Epithelial cell of proximal tubule (primary cell): ENCODE results near the gene LBX1. TPM values are rescaled to one million over a fixed set of nuclear protein-coding genes. Genes with fewer than 3 reads are reported as not detected.

Experiments
- DNase-seq: peaks from one replicate; pipeline ENCODE4 v3.0.0-alpha.2; 2011; ENCODE audit warnings: low read depth
- H3K4me3 ChIP-seq: 2 replicates; pipeline ENCODE4 v1.5.1; 2011; ENCODE audit warnings: low read depth, mild to moderate bottlenecking, low read length
- total RNA-seq: library from RNA; depleted of rRNA; stranded (reverse); fragments of >200 nt; gene quantifications from 2 replicates; pipeline ENCODE4 v1.2.3, GENCODE V29; 2015
- TF ChIP-seq, protein P1 (sequence below): conservative IDR thresholded peaks from 2 replicates; pipeline ENCODE4 v1.5.1; 2012; ENCODE audit warnings: low read depth, mild to moderate bottlenecking, low read length

The LBX1 gene
- total RNA-seq, 1 donor from 2014 or later = not detected

DNA sequence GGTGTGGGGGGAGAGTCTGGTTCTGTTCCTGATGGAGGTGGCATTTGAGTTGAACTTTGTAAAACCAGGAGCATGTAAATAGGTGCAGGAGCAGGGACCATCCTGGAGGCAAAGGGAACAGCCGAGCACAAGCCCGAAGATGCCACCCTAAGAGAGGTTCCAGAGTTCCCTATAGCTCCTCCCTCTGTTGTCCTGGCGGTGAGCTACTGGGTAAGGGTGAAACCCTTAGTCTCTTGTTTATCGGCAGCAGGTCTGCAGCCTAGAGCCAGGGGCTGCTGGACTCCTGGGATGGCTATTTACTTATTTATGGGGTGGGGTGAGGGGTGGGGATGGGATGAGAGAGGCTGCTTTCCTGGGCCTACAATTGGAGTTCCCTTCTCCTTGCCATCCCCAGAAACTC is 6.5 kb upstream of the LBX1 start:
- H3K4me3 ChIP-seq = no peak overlapping the region
- DNase-seq = no peak
- TF ChIP-seq, protein P1, sequence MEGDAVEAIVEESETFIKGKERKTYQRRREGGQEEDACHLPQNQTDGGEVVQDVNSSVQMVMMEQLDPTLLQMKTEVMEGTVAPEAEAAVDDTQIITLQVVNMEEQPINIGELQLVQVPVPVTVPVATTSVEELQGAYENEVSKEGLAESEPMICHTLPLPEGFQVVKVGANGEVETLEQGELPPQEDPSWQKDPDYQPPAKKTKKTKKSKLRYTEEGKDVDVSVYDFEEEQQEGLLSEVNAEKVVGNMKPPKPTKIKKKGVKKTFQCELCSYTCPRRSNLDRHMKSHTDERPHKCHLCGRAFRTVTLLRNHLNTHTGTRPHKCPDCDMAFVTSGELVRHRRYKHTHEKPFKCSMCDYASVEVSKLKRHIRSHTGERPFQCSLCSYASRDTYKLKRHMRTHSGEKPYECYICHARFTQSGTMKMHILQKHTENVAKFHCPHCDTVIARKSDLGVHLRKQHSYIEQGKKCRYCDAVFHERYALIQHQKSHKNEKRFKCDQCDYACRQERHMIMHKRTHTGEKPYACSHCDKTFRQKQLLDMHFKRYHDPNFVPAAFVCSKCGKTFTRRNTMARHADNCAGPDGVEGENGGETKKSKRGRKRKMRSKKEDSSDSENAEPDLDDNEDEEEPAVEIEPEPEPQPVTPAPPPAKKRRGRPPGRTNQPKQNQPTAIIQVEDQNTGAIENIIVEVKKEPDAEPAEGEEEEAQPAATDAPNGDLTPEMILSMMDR = no peak

DNA sequence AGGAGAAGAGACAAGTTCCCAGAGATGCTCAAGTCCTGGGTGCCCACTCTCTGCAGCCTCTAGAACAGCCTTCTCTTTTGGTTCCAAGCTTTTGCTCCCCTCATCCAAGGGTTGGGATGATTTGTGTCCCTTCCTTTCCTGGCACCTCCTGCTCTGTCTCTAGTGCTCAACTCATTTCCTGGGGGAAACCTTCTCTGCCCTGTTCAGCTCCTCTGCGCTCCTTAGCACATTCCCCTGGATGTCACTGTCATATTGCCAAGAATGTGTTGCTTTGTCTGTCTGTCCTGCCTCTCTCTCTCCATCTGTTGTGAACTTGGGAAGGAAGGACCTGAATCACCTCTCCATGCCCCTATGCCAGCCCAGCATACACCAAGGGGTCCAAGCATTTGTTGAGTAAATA is 5.1 kb upstream of the LBX1 start:
- DNase-seq = no peak
- H3K4me3 ChIP-seq = no peak overlapping the region
- TF ChIP-seq, protein P1 = no peak

DNA sequence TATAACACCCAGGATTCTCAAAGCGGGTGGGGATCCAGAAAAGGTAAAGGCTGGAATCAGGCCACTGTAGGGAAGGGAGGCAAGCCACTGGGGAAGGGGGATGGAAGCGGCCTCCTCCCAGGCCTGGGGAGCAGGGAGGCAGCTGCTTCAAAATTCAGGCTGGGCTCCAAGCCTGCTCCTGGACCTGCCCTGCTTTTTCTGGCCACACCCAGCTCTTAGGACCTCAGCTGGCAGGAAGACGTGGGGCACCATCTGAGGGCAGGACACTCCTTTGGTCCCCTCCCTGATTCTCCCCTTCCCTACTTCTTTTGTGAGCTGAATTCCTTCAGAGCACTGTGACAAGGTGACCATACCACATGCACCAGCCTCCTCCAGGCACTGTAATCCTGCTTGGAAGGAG is 4.6 kb upstream of the LBX1 start:
- no peak for DNase-seq
- no peak overlapping the region for H3K4me3 ChIP-seq
- TF ChIP-seq, protein P1 = no peak

DNA sequence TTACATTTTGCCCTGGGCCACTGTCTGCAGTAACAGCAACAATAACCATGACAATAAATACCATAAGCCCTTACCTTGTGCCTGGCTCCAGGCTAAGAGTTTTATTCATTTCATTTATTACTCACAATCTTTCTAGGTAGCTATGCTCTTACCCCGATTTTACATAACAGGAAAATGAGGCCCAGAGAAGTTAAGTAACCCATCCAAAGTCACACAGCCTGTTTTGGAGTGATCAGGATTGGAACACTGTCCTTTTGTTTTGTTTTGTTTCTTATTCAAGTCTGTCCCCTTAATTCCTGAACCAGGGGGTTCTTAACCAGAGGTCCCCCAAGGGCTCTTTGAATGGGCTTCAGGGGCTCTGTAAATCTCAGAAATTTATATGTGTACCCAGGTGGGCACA is 4.2 kb upstream of the LBX1 start:
- DNase-seq = no peak
- TF ChIP-seq, protein P1 = no peak

DNA sequence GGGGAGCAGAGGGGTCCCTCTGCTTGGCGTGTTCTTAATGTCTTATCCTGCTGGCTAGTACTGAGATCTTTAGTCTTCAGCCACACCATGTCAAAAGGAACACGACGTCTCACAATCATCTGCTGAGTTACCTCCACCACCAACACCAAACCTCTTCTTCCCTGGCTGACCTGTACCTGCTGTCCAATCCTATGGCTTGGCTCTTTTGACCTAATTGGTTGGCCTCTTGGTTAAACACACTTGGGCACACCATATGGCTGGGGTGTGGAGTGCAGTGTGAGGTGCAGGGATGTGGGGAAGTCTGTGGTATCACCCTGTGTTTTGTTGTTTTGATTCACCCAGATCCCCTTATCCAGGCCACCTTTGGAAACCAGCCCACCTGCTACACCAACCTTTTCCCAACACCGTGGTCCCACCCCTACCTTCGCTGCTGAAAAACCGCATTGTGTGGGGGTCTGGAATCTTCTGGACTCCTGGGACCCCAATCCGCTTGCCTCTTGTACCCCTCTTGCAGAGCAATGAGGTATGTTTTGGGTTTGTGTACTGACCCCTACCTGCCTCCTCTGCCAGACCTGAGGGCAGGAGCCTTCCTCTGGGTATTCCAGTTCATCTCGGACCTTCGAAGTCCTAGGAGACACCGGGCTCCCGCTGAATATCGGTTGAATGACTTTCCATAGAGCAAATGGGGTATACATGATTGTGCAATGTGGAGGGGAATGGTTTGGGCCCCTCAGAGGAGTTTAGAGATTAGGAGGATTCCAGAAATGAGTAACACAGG is 2.8 kb upstream of the LBX1 start:
- no peak for DNase-seq
- no peak overlapping the region for H3K4me3 ChIP-seq
- TF ChIP-seq, protein P1 = no peak

More for the DNA sequence above, 4.2 kb upstream of the LBX1 start:
- no peak overlapping the region for H3K4me3 ChIP-seq

DNA sequence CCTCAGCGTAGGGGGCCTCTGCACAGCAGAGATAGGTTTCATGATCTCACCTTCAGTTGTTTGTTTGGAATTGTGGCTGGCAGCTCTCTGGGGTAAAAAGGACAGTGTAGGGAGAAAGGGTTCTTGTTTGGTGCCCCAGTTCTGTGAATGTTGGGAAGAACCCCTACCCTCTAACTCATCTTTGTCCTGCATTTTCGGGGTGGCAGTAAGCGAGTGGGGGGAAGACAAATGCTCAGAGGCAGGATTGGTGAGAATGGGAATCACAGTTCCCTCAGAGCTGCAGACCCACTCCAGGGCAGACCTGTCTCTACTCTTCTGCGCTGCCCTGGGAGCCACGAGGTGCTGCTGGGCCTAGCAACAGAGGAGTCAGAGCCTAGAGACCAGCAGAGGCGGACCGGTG is 1.8 kb upstream of the LBX1 start:
- no peak overlapping the region for H3K4me3 ChIP-seq
- TF ChIP-seq, protein P1 = no peak

DNA sequence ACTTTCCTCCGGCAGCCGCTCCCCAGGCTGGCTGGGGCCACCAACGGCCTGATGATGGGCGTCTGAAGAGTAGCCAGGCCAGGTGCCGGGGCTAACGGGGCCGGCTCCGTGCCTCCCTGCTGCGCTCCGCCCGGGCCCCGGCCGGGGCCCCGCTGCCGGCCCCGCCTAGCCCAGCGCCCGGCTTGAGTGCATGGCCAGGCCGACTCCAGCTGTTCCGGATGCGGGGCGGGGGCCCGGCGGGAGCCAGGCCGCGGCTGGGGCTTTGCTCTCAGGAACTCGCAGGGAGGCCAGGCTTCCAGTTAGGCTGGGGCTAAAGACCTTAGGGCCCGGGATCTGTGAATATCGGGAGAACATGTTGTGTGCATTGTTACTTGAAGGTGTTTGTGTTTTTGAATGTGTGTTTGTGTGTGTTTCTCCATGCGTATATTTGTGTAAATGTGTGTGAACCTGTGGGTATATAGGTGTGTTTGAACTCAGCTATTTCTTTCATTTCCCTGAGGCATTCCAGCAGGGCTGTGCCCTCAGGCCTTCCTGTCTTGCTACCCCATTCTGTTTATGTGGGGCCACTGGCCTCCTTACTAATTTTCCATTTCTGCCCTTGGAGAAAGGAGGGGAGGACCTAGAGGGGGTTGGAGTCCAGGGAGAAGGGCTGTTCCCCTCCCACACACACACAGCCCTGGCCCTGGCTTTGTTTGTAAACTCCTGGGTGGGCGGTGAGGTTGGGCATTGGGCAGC is 1.1 kb upstream of the LBX1 start:
- H3K4me3 ChIP-seq = no peak overlapping the region
- no peak for DNase-seq
- TF ChIP-seq, protein P1 = no peak

More for the DNA sequence above, 1.8 kb upstream of the LBX1 start:
- DNase-seq = no peak
